H1 (cell line): Measurements from ENCODE around the gene ESRP2. TPM values are rescaled to one million over a fixed set of nuclear protein-coding genes. Genes with fewer than 3 reads are reported as not detected.
A peak's percentile ranks its signal among the peaks of the same experiment; 100 is the strongest.

ENCODE experiments used
- CTCF ChIA-PET: fragments of 300-600 bp; sonication (Branson Sonifier 250); formaldehyde crosslinking; loops from one replicate; lab custom pipeline; 2021; ENCODE audit not compliant: partially characterized antibody; lab: Charles Lee
- POLR2A ChIA-PET: fragments of 300-600 bp; sonication (Branson Sonifier 250); formaldehyde crosslinking; loops from one replicate; lab custom pipeline; 2021; ENCODE audit warnings: inconsistent platforms; ENCODE audit not compliant: partially characterized antibody; lab: Charles Lee
- DNase-seq, 2 experiments: peaks; one replicate each; pipeline versions ENCODE4 v3.0.0 to v3.0.0-alpha.2; 2010 to 2022; ENCODE audit warnings: low spot score in 2 of 2, low read depth in 1 of 2, mixed read lengths in 1 of 2
- FAIRE-seq: peaks from 2 replicates; lab custom pipeline; 2011; peaks lifted over from hg19 to GRCh38; lab: Jason Lieb, UNC
- H2AFZ ChIP-seq: 2 replicates; pipeline ENCODE4 v1.8.1; 2012; ENCODE audit warnings: low read length, inconsistent platforms
- H2AK5ac ChIP-seq: 2 replicates; pipeline ENCODE4 v1.6.1; 2013; ENCODE audit warnings: low read depth, low read length
- H2BK120ac ChIP-seq: replicated peaks from 2 replicates; pipeline ENCODE3; 2013; ENCODE audit warnings: low read depth, low read length, inconsistent platforms
- H2BK12ac ChIP-seq: 2 replicates; pipeline ENCODE4 v1.6.1; 2013; ENCODE audit warnings: low read depth, low read length
- H2BK15ac ChIP-seq: 2 replicates; pipeline ENCODE4 v1.6.1; 2013; ENCODE audit warnings: low read length
- H2BK20ac ChIP-seq: 2 replicates; pipeline ENCODE4 v1.6.1; 2013; ENCODE audit warnings: low read length
- H2BK5ac ChIP-seq: 2 replicates; pipeline ENCODE4 v1.6.1; 2013; ENCODE audit warnings: low read depth, low read length
- H3K14ac ChIP-seq: 2 replicates; pipeline ENCODE4 v1.6.1; 2013; ENCODE audit warnings: inconsistent platforms; ENCODE audit not compliant: insufficient read length
- H3K18ac ChIP-seq: 2 replicates; pipeline ENCODE4 v1.6.1; 2013; ENCODE audit warnings: low read length; ENCODE audit errors: extremely low read depth
- H3K23ac ChIP-seq: 2 replicates; pipeline ENCODE4 v1.6.1; 2013; ENCODE audit warnings: inconsistent platforms; ENCODE audit not compliant: insufficient read length
- H3K23me2 ChIP-seq: 2 replicates; pipeline ENCODE4 v1.6.1; 2013; ENCODE audit warnings: low read depth, low read length
- H3K27ac ChIP-seq: 2 replicates; pipeline ENCODE4 v1.6.1; 2011; ENCODE audit warnings: low read depth, low read length, inconsistent platforms
- H3K27me3 ChIP-seq, 4 experiments: replicated peaks in 1 of 4; 1 replicate in 1 of 4; 2 replicates in 3 of 4; pipeline versions ENCODE4 v1.6.1 to v1.8.1; 2011 to 2013; ENCODE audit warnings: low read length in 3 of 4, mild to moderate bottlenecking in 3 of 4, inconsistent platforms in 2 of 4, mixed read lengths in 2 of 4, moderate library complexity in 1 of 4; ENCODE audit not compliant: control insufficient read depth in 3 of 4, insufficient read depth in 3 of 4; ENCODE audit errors: extremely low read depth in 1 of 4
- H3K36me3 ChIP-seq, 4 experiments: 2 replicates each; pipeline versions ENCODE4 v1.6.1 to v1.8.1; 2011 to 2013; ENCODE audit warnings: mild to moderate bottlenecking in 4 of 4, low read length in 3 of 4, moderate library complexity in 2 of 4, control low read depth in 1 of 4, inconsistent platforms in 1 of 4; ENCODE audit not compliant: insufficient read depth in 4 of 4, control insufficient read depth in 2 of 4
- H3K4ac ChIP-seq: replicated peaks from 2 replicates; pipeline ENCODE3; 2013; ENCODE audit warnings: low read length, low read depth, mixed read lengths, inconsistent platforms; ENCODE audit not compliant: insufficient read length
- H3K4me1 ChIP-seq, 4 experiments: replicated peaks in 1 of 4; 1 replicate in 1 of 4; 2 replicates in 3 of 4; pipeline versions ENCODE4 v1.6.1 to v1.8.1; 2011 to 2013; ENCODE audit warnings: low read length in 3 of 4, inconsistent platforms in 2 of 4, mixed read lengths in 1 of 4; ENCODE audit not compliant: insufficient read depth in 4 of 4, control insufficient read depth in 3 of 4
- H3K4me2 ChIP-seq, 2 experiments: 2 replicates each; pipeline versions ENCODE4 v1.6.1 to v1.8.1; 2011 to 2013; ENCODE audit warnings: low read depth in 2 of 2, low read length in 2 of 2, control low read depth in 1 of 2, inconsistent platforms in 1 of 2, mild to moderate bottlenecking in 1 of 2; ENCODE audit not compliant: insufficient read depth in 1 of 2
- H3K4me3 ChIP-seq, 4 experiments: fragments of 200-600, 300-600 bp in 1 of 4; sonication (generic), shearing (Covaris generic), sonication (Bioruptor Twin) in 1 of 4; 2 replicates each; pipeline versions ENCODE4 v1.5.1 to v1.8.1; 2011 to 2016; ENCODE audit warnings: low read length in 4 of 4, low read depth in 3 of 4, control low read depth in 2 of 4, inconsistent platforms in 2 of 4, mild to moderate bottlenecking in 2 of 4, mixed read lengths in 1 of 4, moderate library complexity in 1 of 4; ENCODE audit not compliant: insufficient read depth in 2 of 4; ENCODE audit errors: extremely low read depth in 1 of 4
- H3K56ac ChIP-seq: replicated peaks from 2 replicates; pipeline ENCODE3; 2013; ENCODE audit warnings: low read depth, mild to moderate bottlenecking, mixed read lengths, low read length, inconsistent platforms; ENCODE audit not compliant: insufficient read length
- H3K79me1 ChIP-seq: 2 replicates; pipeline ENCODE4 v1.6.1; 2013; ENCODE audit warnings: low read depth, low read length, control low read depth
- H3K79me2 ChIP-seq, 2 experiments: 2 replicates each; pipeline versions ENCODE4 v1.6.1 to v1.8.1; 2012 to 2013; ENCODE audit warnings: low read length in 2 of 2, mild to moderate bottlenecking in 2 of 2, inconsistent platforms in 1 of 2; ENCODE audit not compliant: insufficient read depth in 2 of 2, control insufficient read depth in 1 of 2
- H3K9ac ChIP-seq, 4 experiments: replicated peaks in 1 of 4; 1 replicate in 1 of 4; 2 replicates in 3 of 4; pipeline versions ENCODE4 v1.6.1 to v1.8.1; 2011 to 2013; ENCODE audit warnings: low read depth in 3 of 4, low read length in 3 of 4, control low read depth in 2 of 4, mild to moderate bottlenecking in 2 of 4, moderate library complexity in 2 of 4, inconsistent platforms in 1 of 4; ENCODE audit errors: extremely low read depth in 1 of 4
- H3K9me3 ChIP-seq, 2 experiments: 2 replicates each; pipeline versions ENCODE4 v1.6.1 to v1.8.1; 2012 to 2013; ENCODE audit warnings: mild to moderate bottlenecking in 2 of 2, moderate library complexity in 2 of 2, control low read depth in 1 of 2, inconsistent platforms in 1 of 2, low read depth in 1 of 2, low read length in 1 of 2, mixed read lengths in 1 of 2; ENCODE audit not compliant: insufficient read depth in 2 of 2
- H4K20me1 ChIP-seq, 2 experiments: replicated peaks in 1 of 2; 2 replicates each; pipeline versions ENCODE3 to v1.8.1; 2011 to 2013; ENCODE audit warnings: inconsistent platforms in 2 of 2, low read length in 2 of 2, mild to moderate bottlenecking in 1 of 2; ENCODE audit not compliant: insufficient read depth in 2 of 2, control insufficient read depth in 1 of 2
- H4K5ac ChIP-seq: 2 replicates; pipeline ENCODE4 v1.6.1; 2013; ENCODE audit warnings: low read length, low read depth, mixed read lengths, inconsistent platforms; ENCODE audit not compliant: insufficient read length
- H4K8ac ChIP-seq: 2 replicates; pipeline ENCODE4 v1.8.0; 2013; ENCODE audit warnings: mild to moderate bottlenecking, moderate library complexity, low read length, inconsistent platforms; ENCODE audit not compliant: insufficient read depth; ENCODE audit errors: extremely low read depth
- H4K91ac ChIP-seq: replicated peaks from 2 replicates; pipeline ENCODE3; 2013; ENCODE audit warnings: low read length, mixed read lengths, inconsistent platforms; ENCODE audit not compliant: insufficient read length
- POLR2AphosphoS5 ChIP-seq: IDR thresholded peaks from 2 replicates; pipeline ENCODE4 v1.6.1; 2011; ENCODE audit warnings: low read depth, low read length
- WGBS, 2 experiments: shearing (Covaris generic) in 1 of 2; methylation state at CpG; one replicate each; pipeline versions ENCODE4 v1.1.6 to v1.1.7; 2013 to 2015; ENCODE audit warnings: low lambda C conversion rate in 2 of 2, mixed read lengths in 2 of 2, inconsistent platforms in 1 of 2, low coverage in 1 of 2, missing lambda C conversion rate in 1 of 2; ENCODE audit not compliant: insufficient replicate concordance in 2 of 2, insufficient coverage in 1 of 2, insufficient read length in 1 of 2; ENCODE audit errors: extremely low coverage in 1 of 2, missing lambda C conversion rate in 1 of 2; 5-methylcytosine and 5-hydroxymethylcytosine counted together
- polyA plus RNA-seq, 7 experiments: library from polyadenylated mRNA; depleted of rRNA in 3 of 7; stranded (reverse) in 5 of 7; unstranded in 2 of 7; fragments of >200 nt in 5 of 7; fragments of 200-250 nt in 2 of 7; gene quantifications; 1 replicate in 5 of 7; 2 replicates in 1 of 7; 4 replicates in 1 of 7; pipeline versions ENCODE4 v1.2.1 to v1.2.3, GENCODE V29; 2011 to 2013; ENCODE audit warnings: missing spikeins in 2 of 7, mixed read lengths in 2 of 7
- total RNA-seq: library from RNA; stranded (reverse); fragmentation: NEBNext Ultra II Directional; extraction: Animal tissue kit (Norgen Biotek cat#: 25700); gene quantifications from 2 replicates; pipeline ENCODE4 v1.2.1, GENCODE V29; 2021
- TF ChIP-seq, protein P1 (sequence below): IDR thresholded peaks from 2 replicates; pipeline ENCODE4 v1.6.1; 2012; ENCODE audit warnings: inconsistent platforms

The ESRP2 gene
- total and polyA plus RNA-seq, 2 of the 8 experiments (the other 6 are each of a cell fraction or from before 2014, with no cell fraction given): 35.1 to 45.8 TPM

DNA sequence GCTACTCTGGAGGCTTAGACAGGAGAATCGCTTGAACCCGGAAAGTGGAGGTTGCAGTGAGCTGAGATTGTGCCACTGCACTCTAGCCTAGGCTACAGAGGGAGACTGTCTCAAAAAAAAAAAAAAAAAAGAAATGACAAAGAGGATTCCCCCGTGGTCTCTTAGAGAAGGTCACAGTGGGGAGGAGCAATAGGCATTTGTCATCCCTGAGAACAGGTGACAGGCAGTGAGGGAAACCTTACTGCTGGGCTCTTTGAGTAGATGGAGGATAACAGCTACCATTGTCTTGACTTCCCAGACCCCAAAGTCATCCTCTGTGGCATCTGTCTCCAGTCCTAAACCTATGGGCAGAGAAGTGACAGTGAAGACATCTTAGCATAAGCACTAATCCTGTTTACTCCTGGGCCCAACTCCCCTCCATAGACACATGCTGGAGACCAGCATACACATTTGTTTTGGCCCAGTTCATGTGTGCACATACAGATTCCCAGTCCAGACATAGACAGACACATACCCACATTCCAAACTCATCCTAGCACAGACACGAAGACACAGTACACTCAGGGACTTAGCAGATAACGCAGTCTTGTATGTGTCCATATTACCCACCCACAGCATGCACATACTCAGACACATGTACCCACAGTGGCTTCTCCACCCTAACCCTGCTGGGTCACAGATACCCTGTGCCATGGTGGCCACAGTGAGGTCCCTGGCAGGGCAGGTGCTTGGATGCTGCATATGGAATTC lies 2.7 kb downstream of the ESRP2 start:
- H3K4me1 ChIP-seq: peaks cover 0 to 24% (median 19%) of the 10 kb centered on the region in 4 experiments; a peak in 5 of 7 replicates
- peaks cover 9 to 36% (median 29%) of the 10 kb centered on the region in 4 experiments for H3K36me3 ChIP-seq
- 90% methylated on average over 5 of the region's 5 CpGs; no CpG with 5 or more reads in 1 of the 2 experiments for WGBS, 2 experiments
- no peak overlapping the region for H3K56ac ChIP-seq
- ChIA-PET CTCF (interaction anchor here (0.5 to 1.5 kb wide), 5 partner anchors 90 to 333 kb away, joined by 3 to 13 read pairs (median 3); no protein-coding TSS in a partner anchor), POLR2A (interaction anchor here (1.0 to 5.9 kb wide), 3 partner anchors 9 to 427 kb away, joined by 3 to 61 read pairs (median 3); partner anchors contain the start of genes NFATC3, RANBP10 and TSNAXIP1)
- no peak overlapping the region for H4K91ac ChIP-seq
- H2BK5ac ChIP-seq: peak overlapping the region; percentile 93; the same call in 1 of the 2 replicates
- peaks cover 22% of the 10 kb centered on the region for H3K23me2 ChIP-seq
- no peak overlapping the region for H4K5ac ChIP-seq
- H2BK20ac ChIP-seq: no peak overlapping the region
- H2BK12ac ChIP-seq: no peak overlapping the region; the same call in 1 of the 2 replicates
- H3K79me1 ChIP-seq: peaks cover 5% of the 10 kb centered on the region; the same call in 1 of the 2 replicates
- no peaks in the 10 kb centered on the region for H3K9me3 ChIP-seq
- H3K4ac ChIP-seq: no peak overlapping the region
- no peak overlapping the region for H3K27ac ChIP-seq
- H3K4me2 ChIP-seq: peak overlapping the region; percentile 99; a peak in 1 of 4 replicates
- TF ChIP-seq POLR2AphosphoS5: peak; percentile 18; the same call in 1 of the 2 replicates
- TF ChIP-seq, protein P1, sequence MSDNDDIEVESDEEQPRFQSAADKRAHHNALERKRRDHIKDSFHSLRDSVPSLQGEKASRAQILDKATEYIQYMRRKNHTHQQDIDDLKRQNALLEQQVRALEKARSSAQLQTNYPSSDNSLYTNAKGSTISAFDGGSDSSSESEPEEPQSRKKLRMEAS: no peak
- TF ChIP-seq, all 59 proteins: peak for 1
- H2AFZ ChIP-seq: no peak overlapping the region
- peaks cover 5 to 19% of the 10 kb centered on the region in 2 experiments for H3K79me2 ChIP-seq
- no peak overlapping the region for H3K23ac ChIP-seq
- DNase-seq (no peak), FAIRE-seq (no peak)
- H3K9ac ChIP-seq: no peak overlapping the region
- no peak overlapping the region for H4K8ac ChIP-seq
- H2BK120ac ChIP-seq: no peak overlapping the region
- no peak overlapping the region for H3K4me3 ChIP-seq
- H3K14ac ChIP-seq: no peak overlapping the region
- no peaks in the 10 kb centered on the region for H3K27me3 ChIP-seq
- H4K20me1 ChIP-seq: peaks cover 21 to 33% of the 10 kb centered on the region in 2 experiments
- H3K18ac ChIP-seq: no peak overlapping the region
- no peak overlapping the region for H2AK5ac ChIP-seq
- H2BK15ac ChIP-seq: no peak overlapping the region
